Measurements from ENCODE around the gene ZNF236. TPM values are rescaled to one million over a fixed set of nuclear protein-coding genes. Genes with fewer than 3 reads are reported as not detected.

ZNF236 gene
- total and polyA plus RNA-seq, 2 of the 13 experiments (the other 11 are each of a cell fraction or from before 2014, with no cell fraction given): 3.0 to 7.2 TPM

GRCh38 chr18:77000527-77000926 lies 178.2 kb downstream of the ZNF236 start:
- WGBS (ENCODE audit: low lambda C conversion rate): 21% methylated on average over 11 of the region's 11 CpGs
- ChIA-PET POLR2A (no interaction called here), CTCF (ENCODE audit: low intra/inter-chr PET ratio, low total read pairs) (interaction anchor here (1.2 to 2.0 kb wide), 4 partner anchors 55 to 650 kb away, joined by 4 to 18 read pairs (median 12); no protein-coding TSS in a partner anchor)
- H4K20me1 ChIP-seq (ENCODE audit: insufficient read depth, low read length): no peaks in the 10 kb centered on the region
- no peaks in the 10 kb centered on the region for H3K79me2 ChIP-seq (ENCODE audit: insufficient read depth, low read length)
- H3K9ac ChIP-seq (ENCODE audit: insufficient read depth, low read depth, low read length): no peak overlapping the region
- no peak overlapping the region for H2AFZ ChIP-seq (ENCODE audit: low read length)
- FAIRE-seq (peak; percentile 51), DNase-seq (ENCODE audit: low spot score) (no peak), ATAC-seq (no peak)
- BruUV-seq (replicated peaks): no TSS peak
- H3K27me3 ChIP-seq (ENCODE audit: control insufficient read depth in 1 of 2, insufficient read depth in 2 of 2, low read length in 2 of 2): no peaks in the 10 kb centered on the region; a peak in 1 of 5 replicates
- H3K27ac ChIP-seq (ENCODE audit: extremely low read length, insufficient read depth, low read length): no peak overlapping the region
- no peaks in the 10 kb centered on the region for H3K36me3 ChIP-seq (replicated peaks in 1 of 2; ENCODE audit: control insufficient read depth in 1 of 2, insufficient read depth in 2 of 2, low read length in 2 of 2)
- intact Hi-C loops (cut with micrococcal nuclease; ENCODE audit: unreplicated experiment) (loop anchor here (1.0 to 5.0 kb wide), 4 partner anchors 55 to 652 kb away; partner anchors contain the start of gene MBP), in situ Hi-C loops (cut with HindIII; ENCODE audit: extremely low pct_ligation_motif_present, low pct_unique_long_range_greater_than_20kb) (loop anchor here (5.0 kb wide), 1 partner anchor 52 kb away; no protein-coding TSS in a partner anchor)
- H3K4me1 ChIP-seq (ENCODE audit: insufficient read depth, low read length): peaks cover 12% of the 10 kb centered on the region
- no peak overlapping the region for H3K4me3 ChIP-seq (replicated peaks in 1 of 3; ENCODE audit: insufficient read depth in 1 of 3, low read depth in 2 of 3, low read length in 3 of 3)
- no peaks in the 10 kb centered on the region for H3K9me3 ChIP-seq (ENCODE audit: low read length)
- H3K4me2 ChIP-seq (ENCODE audit: low read depth, low read length): no peak overlapping the region
- TF ChIP-seq ZFX (CRISPR knock-in tag; IDR thresholded peaks at IDR 0.05; ENCODE audit: low read depth) (no peak), ZNF143 (CRISPR knock-in tag; IDR thresholded peaks at IDR 0.05) (no peak), SIN3A (IDR thresholded peaks at IDR 0.05; ENCODE audit: borderline replicate concordance, low read depth, low read length) (no peak), CENPT (CRISPR knock-in tag; IDR thresholded peaks at IDR 0.05; ENCODE audit: low read depth) (no peak), XRCC5 (optimal IDR thresholded peaks at IDR 0.05; ENCODE audit: low read length) (peak; percentile 62), ZNF501 (CRISPR knock-in tag; IDR thresholded peaks at IDR 0.05) (0 out of 2 replicates have a peak, but pooled peaks have one; percentile 21), SMC3 (IDR thresholded peaks at IDR 0.05; ENCODE audit: low read length) (peak; percentile 67; the same call in 1 of the 2 replicates), ZNF510 (CRISPR knock-in tag; IDR thresholded peaks at IDR 0.05; ENCODE audit: low read depth) (no peak), SALL1 (CRISPR knock-in tag; IDR thresholded peaks at IDR 0.05) (peak; percentile 29; the same call in 1 of the 2 replicates), HDAC6 (IDR thresholded peaks at IDR 0.05; ENCODE audit: low read depth, low read length) (no peak), FOXC1 (CRISPR knock-in tag; IDR thresholded peaks at IDR 0.05; ENCODE audit: borderline replicate concordance) (no peak), NFE2L1 (CRISPR knock-in tag; IDR thresholded peaks at IDR 0.05; ENCODE audit: borderline replicate concordance) (no peak), CTCF (CRISPR knock-in tag; IDR thresholded peaks at IDR 0.05) (peak; percentile 79), HMGXB4 (CRISPR knock-in tag; IDR thresholded peaks at IDR 0.05; ENCODE audit: borderline replicate concordance in 1 of 2, low read depth in 1 of 2) (peak in 1 of 2 experiments; percentile 28; a peak in 1 of 4 replicates), DR1 (CRISPR knock-in tag; IDR thresholded peaks at IDR 0.05) (no peak), CREB3 (CRISPR knock-in tag; IDR thresholded peaks at IDR 0.05) (no peak), RAD21 (CRISPR knock-in tag; IDR thresholded peaks at IDR 0.05) (0 out of 2 replicates have a peak, but pooled peaks have one; percentile 35)
